22Rv1 (cell line): ENCODE data around the gene TUBGCP4.

Source experiments
- H3K27ac ChIP-seq: fragments of 450-650 bp; 2 replicates; pipeline ENCODE4 v1.5.1; 2017
- CTCF ChIP-seq: fragments of 450-650 bp; IDR thresholded peaks from 2 replicates; pipeline ENCODE4 v1.5.1; 2017; ENCODE audit warnings: mild to moderate bottlenecking
- ZFX ChIP-seq: fragments of 450-650 bp; IDR thresholded peaks from 2 replicates; pipeline ENCODE4 v1.6.1; 2017; ENCODE audit warnings: antibody characterized with exemption, borderline replicate concordance

Gene TUBGCP4

GRCh38 chr15:43423793-43424192 is 52.9 kb downstream of the TUBGCP4 start:
- no peak for TF ChIP-seq ZFX
- H3K27ac ChIP-seq: no peak overlapping the region

- no peak for TF ChIP-seq CTCF
- no peak for TF ChIP-seq ZFX
These were observed 58.8 kb downstream of the TUBGCP4 start for GRCh38 chr15:43429687-43430086.

DNA sequence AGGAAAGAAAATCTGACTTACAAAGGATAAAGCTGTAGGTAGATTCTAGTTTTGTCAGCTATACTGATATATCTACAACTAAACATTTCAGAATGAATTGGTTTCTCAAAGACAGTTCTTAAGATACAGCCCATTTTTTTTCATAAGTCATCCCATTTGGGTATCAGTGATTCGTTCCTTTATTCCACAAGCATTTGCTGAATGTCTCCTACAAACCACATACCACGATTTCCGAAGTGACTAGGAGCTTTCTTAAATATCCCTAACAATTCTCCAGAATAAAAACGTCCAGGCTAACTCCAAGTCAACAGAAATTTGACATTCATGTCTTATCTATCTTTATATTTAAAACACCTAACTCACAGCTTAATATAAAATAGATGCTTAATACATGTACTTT is 62.3 kb downstream of the TUBGCP4 start:
- H3K27ac ChIP-seq: no peak overlapping the region
- no peak for TF ChIP-seq CTCF
- no peak for TF ChIP-seq ZFX

More at GRCh38 chr15:43429687-43430086, 58.8 kb downstream of the TUBGCP4 start:
- H3K27ac ChIP-seq: no peak overlapping the region

DNA sequence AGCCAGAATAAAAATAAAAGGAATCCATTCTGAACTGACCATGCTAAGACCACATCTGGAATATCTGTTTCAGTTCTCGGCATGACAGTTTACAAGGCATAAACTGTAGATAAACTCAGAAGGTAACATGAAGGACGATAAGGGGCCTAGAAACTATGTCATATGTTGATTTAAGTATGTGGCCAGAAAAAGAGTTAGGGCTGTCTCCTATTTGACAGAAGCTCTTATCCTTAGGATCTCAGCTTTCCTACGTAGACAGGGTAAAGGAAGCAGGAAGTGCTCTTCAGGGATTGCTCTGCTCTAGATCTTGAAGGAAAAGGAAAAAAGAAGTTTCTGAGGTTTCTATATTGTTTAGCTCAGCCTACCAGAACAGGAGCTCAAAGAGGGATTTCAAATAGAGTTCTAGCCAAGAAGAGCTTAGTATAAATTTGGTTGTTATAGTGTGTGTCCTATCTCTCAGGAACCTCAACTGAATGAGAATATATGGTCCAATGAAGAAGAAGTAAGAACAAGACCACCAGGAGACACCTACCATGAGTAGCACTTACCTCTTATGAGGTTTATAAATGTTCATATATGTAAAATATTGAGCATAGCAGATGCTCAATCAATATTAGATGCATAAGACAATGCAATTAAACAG is 62.9 kb downstream of the TUBGCP4 start:
- no peak for TF ChIP-seq CTCF
- no peak for TF ChIP-seq ZFX
- no peak overlapping the region for H3K27ac ChIP-seq

GRCh38 chr15:43434446-43434845 is 63.5 kb downstream of the TUBGCP4 start:
- TF ChIP-seq CTCF: no peak
- TF ChIP-seq ZFX: no peak
- no peak overlapping the region for H3K27ac ChIP-seq

DNA sequence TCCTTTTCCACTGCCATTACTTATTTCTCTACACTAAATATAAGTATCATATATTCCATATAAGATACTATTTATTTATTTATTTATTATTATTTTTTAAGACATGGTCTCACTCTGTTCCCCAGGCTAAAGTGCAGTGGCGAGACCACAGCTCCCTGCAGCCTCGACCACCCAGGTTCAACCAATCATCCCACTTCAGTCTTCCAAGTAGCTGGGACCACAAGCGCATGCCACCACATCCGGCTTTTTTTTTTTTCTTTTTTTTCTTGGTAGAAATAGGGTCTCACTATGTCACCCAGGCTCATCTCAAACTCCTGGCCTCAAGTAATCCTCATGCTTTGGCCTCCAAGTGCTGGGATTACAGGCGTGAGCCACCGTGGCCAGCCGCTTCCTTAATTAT is 65.5 kb downstream of the TUBGCP4 start:
- H3K27ac ChIP-seq: no peak overlapping the region
- no peak for TF ChIP-seq CTCF
- no peak for TF ChIP-seq ZFX

- H3K27ac ChIP-seq: no peak overlapping the region
These were observed 68.4 kb downstream of the TUBGCP4 start for GRCh38 chr15:43439268-43439667.

More at GRCh38 chr15:43439268-43439667, 68.4 kb downstream of the TUBGCP4 start:
- TF ChIP-seq CTCF (no peak), ZFX (no peak)
